H1 (cell line): ENCODE results near the gene CEBPZ. TPM values are rescaled to one million over a fixed set of nuclear protein-coding genes. Genes with fewer than 3 reads are reported as not detected.

ENCODE experiments used
- BACH1 ChIP-seq: IDR thresholded peaks from 2 replicates; pipeline ENCODE4 v1.6.1; 2012; ENCODE audit warnings: low read length, improper control_type of control experiment
- CEBPB ChIP-seq: IDR thresholded peaks from 2 replicates; pipeline ENCODE4 v1.6.1; 2012; ENCODE audit warnings: low read depth, low read length
- POU5F1 ChIP-seq: IDR thresholded peaks from 2 replicates; pipeline ENCODE4 v1.6.1; 2011; ENCODE audit warnings: low read depth, mild to moderate bottlenecking, low read length, moderate library complexity
- SIX5 ChIP-seq: IDR thresholded peaks from 2 replicates; pipeline ENCODE4 v1.6.1; 2011; ENCODE audit warnings: mild to moderate bottlenecking, low read depth, low read length
- TCF12 ChIP-seq: IDR thresholded peaks from 2 replicates; pipeline ENCODE4 v1.6.1; 2011; ENCODE audit warnings: low read depth, mild to moderate bottlenecking, low read length
- polyA plus RNA-seq, 7 experiments: library from polyadenylated mRNA; depleted of rRNA in 3 of 7; stranded (reverse) in 5 of 7; unstranded in 2 of 7; fragments of >200 nt in 5 of 7; fragments of 200-250 nt in 2 of 7; gene quantifications; 1 replicate in 5 of 7; 2 replicates in 1 of 7; 4 replicates in 1 of 7; pipeline versions ENCODE4 v1.2.1 to v1.2.3, GENCODE V29; 2011 to 2013; ENCODE audit warnings: missing spikeins in 2 of 7, mixed read lengths in 2 of 7
- total RNA-seq: library from RNA; stranded (reverse); fragmentation: NEBNext Ultra II Directional; extraction: Animal tissue kit (Norgen Biotek cat#: 25700); gene quantifications from 2 replicates; pipeline ENCODE4 v1.2.1, GENCODE V29; 2021

CEBPZ gene
- total and polyA plus RNA-seq, 2 of the 8 experiments (the other 6 are each of a cell fraction or from before 2014, with no cell fraction given), result 19.1 to 201 TPM

- no peak for TF ChIP-seq CEBPB
- TF ChIP-seq SIX5, result no peak
- TF ChIP-seq BACH1, result no peak
- TF ChIP-seq TCF12, result no peak
- no peak for TF ChIP-seq POU5F1
These were observed 7.3 kb downstream of the CEBPZ start (continued) for GRCh38 chr2:37224063-37224462.
